Ovary (tissue), 3 donors: Measurements from ENCODE around the gene CPS1.

Source experiments
- POLR2A ChIP-seq: fragments of 450-650 bp; IDR thresholded peaks from one replicate; pipeline ENCODE4 v1.6.1; 2017; ENCODE audit warnings: antibody characterized with exemption, mild to moderate bottlenecking, moderate library complexity
- TF ChIP-seq, protein P1 (sequence below), 3 donors: fragments of 450-650 bp in 2 of 3; fragments of 200-600 bp in 1 of 3; IDR thresholded peaks; one replicate each; pipeline versions ENCODE4 v1.5.1 to v1.8.0; 2016 to 2022; ENCODE audit warnings: antibody characterized with exemption in 3 of 3, mild to moderate bottlenecking in 1 of 3
- donor health status: DM: no; HTN: no; CAD: no.

DNA sequence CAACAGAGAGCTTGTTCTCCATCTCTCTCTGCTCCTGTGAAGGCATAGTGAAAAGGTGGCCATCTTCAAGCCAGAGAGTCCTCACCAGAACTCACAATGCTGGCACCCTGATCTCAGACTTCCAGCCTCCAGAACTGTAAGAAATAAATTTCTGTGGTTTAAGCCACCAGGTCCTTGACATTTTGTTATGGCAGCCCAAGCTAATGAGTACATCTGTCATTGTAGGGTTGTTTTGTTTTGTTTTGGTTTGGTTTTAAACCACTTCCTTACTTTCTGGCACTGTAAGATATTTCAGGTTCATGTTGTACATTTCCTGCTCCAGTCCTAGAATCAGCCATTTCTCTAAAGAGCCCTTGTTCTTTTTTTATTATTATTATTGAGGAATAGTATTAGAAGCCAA, 171.2 kb downstream of the CPS1 start:
- no peak for TF ChIP-seq POLR2A
- TF ChIP-seq, protein P1, sequence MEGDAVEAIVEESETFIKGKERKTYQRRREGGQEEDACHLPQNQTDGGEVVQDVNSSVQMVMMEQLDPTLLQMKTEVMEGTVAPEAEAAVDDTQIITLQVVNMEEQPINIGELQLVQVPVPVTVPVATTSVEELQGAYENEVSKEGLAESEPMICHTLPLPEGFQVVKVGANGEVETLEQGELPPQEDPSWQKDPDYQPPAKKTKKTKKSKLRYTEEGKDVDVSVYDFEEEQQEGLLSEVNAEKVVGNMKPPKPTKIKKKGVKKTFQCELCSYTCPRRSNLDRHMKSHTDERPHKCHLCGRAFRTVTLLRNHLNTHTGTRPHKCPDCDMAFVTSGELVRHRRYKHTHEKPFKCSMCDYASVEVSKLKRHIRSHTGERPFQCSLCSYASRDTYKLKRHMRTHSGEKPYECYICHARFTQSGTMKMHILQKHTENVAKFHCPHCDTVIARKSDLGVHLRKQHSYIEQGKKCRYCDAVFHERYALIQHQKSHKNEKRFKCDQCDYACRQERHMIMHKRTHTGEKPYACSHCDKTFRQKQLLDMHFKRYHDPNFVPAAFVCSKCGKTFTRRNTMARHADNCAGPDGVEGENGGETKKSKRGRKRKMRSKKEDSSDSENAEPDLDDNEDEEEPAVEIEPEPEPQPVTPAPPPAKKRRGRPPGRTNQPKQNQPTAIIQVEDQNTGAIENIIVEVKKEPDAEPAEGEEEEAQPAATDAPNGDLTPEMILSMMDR (IDR thresholded peaks at IDR 0.05) = no peak
